ENCODE data around the gene ARHGAP18. TPM values are rescaled to one million over a fixed set of nuclear protein-coding genes. Genes with fewer than 3 reads are reported as not detected.

ARHGAP18 gene
- total and polyA plus RNA-seq, 3 donors from 2014 or later: 15.8 to 29.8 (median 23.8) TPM

- Histone ChIP-seq H3K4me1 (no peaks in the 10 kb centered on the region), H3K4me3 (no peak overlapping the region), H3K27me3 (no peaks in the 10 kb centered on the region), H3K9me3 (no peaks in the 10 kb centered on the region), H3K36me3 (ENCODE audit: low read depth, missing control alignments) (no peaks in the 10 kb centered on the region), H3K27ac (no peak overlapping the region)
- TF ChIP-seq POLR2A (IDR thresholded peaks at IDR 0.05) (no peak), CTCF (IDR thresholded peaks at IDR 0.05) (no peak)
- WGBS, 2 donors: 89 to 97% methylated on average over 9 of the region's 9 CpGs
- intact Hi-C loops (cut with DNase I; ENCODE audit: low total_unique reads): no loop called here
- DNase-seq: no peak
These were observed 11.5 kb downstream of the ARHGAP18 start for GRCh38 chr6:129698430-129698829.

- TF ChIP-seq POLR2A (IDR thresholded peaks at IDR 0.05) (no peak), CTCF (IDR thresholded peaks at IDR 0.05) (no peak)
- WGBS, 2 donors: 90 to 91% methylated on average over 2 of the region's 2 CpGs
These were observed 12.2 kb downstream of the ARHGAP18 start for GRCh38 chr6:129697788-129698187.

GRCh38 chr6:129696843-129697242 lies 13.1 kb downstream of the ARHGAP18 start:
- intact Hi-C loops (cut with DNase I; ENCODE audit: low total_unique reads): no loop called here
- Histone ChIP-seq H3K27ac (no peak overlapping the region), H3K4me3 (no peak overlapping the region), H3K4me1 (no peaks in the 10 kb centered on the region), H3K9me3 (no peaks in the 10 kb centered on the region), H3K36me3 (ENCODE audit: low read depth, missing control alignments) (no peaks in the 10 kb centered on the region), H3K27me3 (no peaks in the 10 kb centered on the region)
- TF ChIP-seq POLR2A (IDR thresholded peaks at IDR 0.05) (no peak), CTCF (IDR thresholded peaks at IDR 0.05) (no peak)
- 82 to 91% methylated on average over 3 of the region's 3 CpGs for WGBS, 2 donors
- DNase-seq: no peak

More at GRCh38 chr6:129697788-129698187, 12.2 kb downstream of the ARHGAP18 start:
- intact Hi-C loops (cut with DNase I; ENCODE audit: low total_unique reads): no loop called here
- no peak for DNase-seq
- H3K27me3 ChIP-seq: no peaks in the 10 kb centered on the region
- no peak overlapping the region for H3K4me3 ChIP-seq
- H3K36me3 ChIP-seq (ENCODE audit: low read depth, missing control alignments): no peaks in the 10 kb centered on the region
- H3K27ac ChIP-seq: no peak overlapping the region
- H3K4me1 ChIP-seq: no peaks in the 10 kb centered on the region
- H3K9me3 ChIP-seq: no peaks in the 10 kb centered on the region

- 68 to 71% methylated on average over 1 of the region's 1 CpG for WGBS, 2 donors
- no peak overlapping the region for H3K27ac ChIP-seq
- no peaks in the 10 kb centered on the region for H3K9me3 ChIP-seq
- H3K4me3 ChIP-seq: no peak overlapping the region
- TF ChIP-seq POLR2A (IDR thresholded peaks at IDR 0.05) (no peak), CTCF (IDR thresholded peaks at IDR 0.05) (no peak)
- no peaks in the 10 kb centered on the region for H3K4me1 ChIP-seq
- no peaks in the 10 kb centered on the region for H3K27me3 ChIP-seq
- DNase-seq: no peak
- intact Hi-C loops (cut with DNase I; ENCODE audit: low total_unique reads): no loop called here
- no peaks in the 10 kb centered on the region for H3K36me3 ChIP-seq (ENCODE audit: low read depth, missing control alignments)
These were observed 14.0 kb downstream of the ARHGAP18 start for GRCh38 chr6:129696028-129696418.

- intact Hi-C loops (cut with DNase I; ENCODE audit: low total_unique reads): no loop called here
- Histone ChIP-seq H3K27ac (no peak overlapping the region), H3K36me3 (ENCODE audit: low read depth, missing control alignments) (no peaks in the 10 kb centered on the region), H3K27me3 (no peaks in the 10 kb centered on the region), H3K4me1 (no peaks in the 10 kb centered on the region), H3K9me3 (no peaks in the 10 kb centered on the region), H3K4me3 (no peak overlapping the region)
- no peak for TF ChIP-seq POLR2A (IDR thresholded peaks at IDR 0.05)
- TF ChIP-seq CTCF (IDR thresholded peaks at IDR 0.05): no peak
- DNase-seq: no peak
- WGBS, 2 donors: 54 to 63% methylated on average over 3 of the region's 3 CpGs
These were observed 14.5 kb downstream of the ARHGAP18 start for GRCh38 chr6:129695373-129696027.

Data from testis (tissue), 3 donors.